Esophagus squamous epithelium (tissue), 4 donors: ENCODE results near the gene CADM1.

ENCODE experiments used
- POLR2A ChIP-seq, 4 donors: fragments of 450-650 bp; IDR thresholded peaks; one replicate each; pipeline ENCODE4 v1.6.1; 2017; ENCODE audit warnings: antibody characterized with exemption in 4 of 4, mild to moderate bottlenecking in 4 of 4, moderate library complexity in 3 of 4
- TF ChIP-seq, protein P1 (sequence below), 6 experiments: fragments of 450-650 bp in 4 of 6; fragments of 200-600 bp in 2 of 6; sonication (generic) in 2 of 6; IDR thresholded peaks; one replicate each; pipeline ENCODE4 v1.5.1; 2016 to 2019; ENCODE audit warnings: antibody characterized with exemption in 6 of 6, mild to moderate bottlenecking in 4 of 6, moderate library complexity in 4 of 6

DNA sequence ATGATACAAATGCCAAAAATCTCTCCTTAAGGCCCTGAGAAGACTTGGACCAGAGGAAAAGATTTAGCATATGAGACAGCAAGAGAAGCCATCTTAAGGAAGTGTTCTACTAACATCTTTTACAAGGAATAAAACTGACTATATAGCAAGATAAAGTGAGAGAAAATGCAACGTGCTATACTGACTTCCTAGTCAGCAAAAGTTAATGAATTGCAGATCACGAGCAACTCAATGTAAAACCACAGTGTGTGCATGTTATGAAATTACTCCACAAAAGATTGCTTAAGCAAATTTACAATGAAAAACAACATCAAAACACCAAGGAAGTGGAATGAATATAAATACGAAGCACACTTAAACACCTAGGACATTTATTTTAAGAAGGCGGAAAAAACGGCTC, 187.5 kb downstream of the CADM1 start:
- TF ChIP-seq, protein P1, sequence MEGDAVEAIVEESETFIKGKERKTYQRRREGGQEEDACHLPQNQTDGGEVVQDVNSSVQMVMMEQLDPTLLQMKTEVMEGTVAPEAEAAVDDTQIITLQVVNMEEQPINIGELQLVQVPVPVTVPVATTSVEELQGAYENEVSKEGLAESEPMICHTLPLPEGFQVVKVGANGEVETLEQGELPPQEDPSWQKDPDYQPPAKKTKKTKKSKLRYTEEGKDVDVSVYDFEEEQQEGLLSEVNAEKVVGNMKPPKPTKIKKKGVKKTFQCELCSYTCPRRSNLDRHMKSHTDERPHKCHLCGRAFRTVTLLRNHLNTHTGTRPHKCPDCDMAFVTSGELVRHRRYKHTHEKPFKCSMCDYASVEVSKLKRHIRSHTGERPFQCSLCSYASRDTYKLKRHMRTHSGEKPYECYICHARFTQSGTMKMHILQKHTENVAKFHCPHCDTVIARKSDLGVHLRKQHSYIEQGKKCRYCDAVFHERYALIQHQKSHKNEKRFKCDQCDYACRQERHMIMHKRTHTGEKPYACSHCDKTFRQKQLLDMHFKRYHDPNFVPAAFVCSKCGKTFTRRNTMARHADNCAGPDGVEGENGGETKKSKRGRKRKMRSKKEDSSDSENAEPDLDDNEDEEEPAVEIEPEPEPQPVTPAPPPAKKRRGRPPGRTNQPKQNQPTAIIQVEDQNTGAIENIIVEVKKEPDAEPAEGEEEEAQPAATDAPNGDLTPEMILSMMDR (IDR thresholded peaks at IDR 0.05), result no peak
- no peak for TF ChIP-seq POLR2A (IDR thresholded peaks at IDR 0.05)
